ENCODE measurements around the gene MIX23. TPM values are rescaled to one million over a fixed set of nuclear protein-coding genes. Genes with fewer than 3 reads are reported as not detected.

The MIX23 gene
- total and polyA plus RNA-seq, 11 donors, result 15.1 to 73.8 (median 28.5) TPM

DNA sequence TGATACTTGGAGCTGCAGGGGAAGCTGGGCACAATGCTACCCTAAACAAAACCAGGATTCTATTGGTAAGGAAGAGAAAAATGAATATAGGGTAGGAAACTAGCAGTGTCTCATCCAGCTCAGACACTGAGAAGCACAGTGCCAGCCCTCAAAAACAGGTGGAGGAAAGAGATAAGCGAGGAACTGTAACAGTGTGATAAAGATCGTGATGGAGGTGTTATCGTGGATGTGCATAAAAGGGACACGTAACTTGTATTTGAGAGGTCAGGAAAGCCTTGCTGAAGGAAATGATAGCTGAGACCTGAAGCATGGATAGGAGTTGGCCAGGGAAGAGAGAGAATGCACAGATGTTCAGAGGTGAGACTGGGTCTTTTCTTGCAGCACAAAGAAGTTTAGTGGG is 27.4 kb downstream of the MIX23 start:
- H3K36me3 ChIP-seq, result peaks cover 0 to 34% (median 12%) of the 10 kb centered on the region in 9 donors
- H3K4me3 ChIP-seq, result no peak overlapping the region
- intact Hi-C loops (cut with DNase I), result loop anchor here in 2 of 10 donors (5.0 to 10.0 kb wide), 2 partner anchors 808 to 811 kb away; partner anchors contain the start of gene POLQ (in 2 of the 2)
- no peaks in the 10 kb centered on the region for H3K9me3 ChIP-seq
- DNase-seq, result no peak
- no peaks in the 10 kb centered on the region for H3K27me3 ChIP-seq
- H3K4me1 ChIP-seq, result peaks cover 0 to 6% (median 0%) of the 10 kb centered on the region in 12 donors
- ATAC-seq, result no peak
- 52 to 78% (median 64%) methylated on average over 4 of the region's 4 CpGs for WGBS, 4 donors
- no peak overlapping the region for H3K27ac ChIP-seq
- no peak for TF ChIP-seq POLR2A (IDR thresholded peaks at IDR 0.05)

GRCh38 chr3:122353893-122354401 is 29.1 kb downstream of the MIX23 start:
- H3K36me3 ChIP-seq, result peaks cover 0 to 20% (median 9%) of the 10 kb centered on the region in 9 donors
- TF ChIP-seq POLR2A (IDR thresholded peaks at IDR 0.05), result no peak
- TF ChIP-seq, protein P1, sequence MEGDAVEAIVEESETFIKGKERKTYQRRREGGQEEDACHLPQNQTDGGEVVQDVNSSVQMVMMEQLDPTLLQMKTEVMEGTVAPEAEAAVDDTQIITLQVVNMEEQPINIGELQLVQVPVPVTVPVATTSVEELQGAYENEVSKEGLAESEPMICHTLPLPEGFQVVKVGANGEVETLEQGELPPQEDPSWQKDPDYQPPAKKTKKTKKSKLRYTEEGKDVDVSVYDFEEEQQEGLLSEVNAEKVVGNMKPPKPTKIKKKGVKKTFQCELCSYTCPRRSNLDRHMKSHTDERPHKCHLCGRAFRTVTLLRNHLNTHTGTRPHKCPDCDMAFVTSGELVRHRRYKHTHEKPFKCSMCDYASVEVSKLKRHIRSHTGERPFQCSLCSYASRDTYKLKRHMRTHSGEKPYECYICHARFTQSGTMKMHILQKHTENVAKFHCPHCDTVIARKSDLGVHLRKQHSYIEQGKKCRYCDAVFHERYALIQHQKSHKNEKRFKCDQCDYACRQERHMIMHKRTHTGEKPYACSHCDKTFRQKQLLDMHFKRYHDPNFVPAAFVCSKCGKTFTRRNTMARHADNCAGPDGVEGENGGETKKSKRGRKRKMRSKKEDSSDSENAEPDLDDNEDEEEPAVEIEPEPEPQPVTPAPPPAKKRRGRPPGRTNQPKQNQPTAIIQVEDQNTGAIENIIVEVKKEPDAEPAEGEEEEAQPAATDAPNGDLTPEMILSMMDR (IDR thresholded peaks at IDR 0.05), result no peak
- WGBS, 4 donors, result 89 to 100% (median 92%) methylated on average over 1 of the region's 1 CpG
- H3K4me1 ChIP-seq, result peaks cover 0 to 6% (median 0%) of the 10 kb centered on the region in 12 donors
- H3K27me3 ChIP-seq, result no peaks in the 10 kb centered on the region
- no peak overlapping the region for H3K4me3 ChIP-seq
- no peak for ATAC-seq
- intact Hi-C loops (cut with DNase I), result loop anchor here in 1 of 10 donors (10.0 kb wide), 1 partner anchor 809 kb away; the partner anchor contains the start of gene POLQ
- H3K9me3 ChIP-seq, result no peaks in the 10 kb centered on the region
- DNase-seq, result no peak
- no peak overlapping the region for H3K27ac ChIP-seq

GRCh38 chr3:122353215-122353614 is 29.8 kb downstream of the MIX23 start:
- peaks cover 0 to 12% (median 3%) of the 10 kb centered on the region in 9 donors for H3K36me3 ChIP-seq
- H3K27ac ChIP-seq, result no peak overlapping the region
- no peaks in the 10 kb centered on the region for H3K9me3 ChIP-seq
- 50 to 64% (median 59%) methylated on average over 2 of the region's 2 CpGs for WGBS, 4 donors
- intact Hi-C loops (cut with DNase I), result loop anchor here in 1 of 10 donors (10.0 kb wide), 1 partner anchor 808 kb away; the partner anchor contains the start of gene POLQ
- ATAC-seq, result peak in 3 of 4 donors; percentile 28 to 61 (median 29)
- no peak for DNase-seq
- H3K4me3 ChIP-seq, result no peak overlapping the region
- H3K27me3 ChIP-seq, result no peaks in the 10 kb centered on the region
- H3K4me1 ChIP-seq, result peaks cover 0 to 6% (median 0%) of the 10 kb centered on the region in 12 donors
- TF ChIP-seq, protein P1 (IDR thresholded peaks at IDR 0.05), result no peak
- no peak for TF ChIP-seq POLR2A (IDR thresholded peaks at IDR 0.05)

DNA sequence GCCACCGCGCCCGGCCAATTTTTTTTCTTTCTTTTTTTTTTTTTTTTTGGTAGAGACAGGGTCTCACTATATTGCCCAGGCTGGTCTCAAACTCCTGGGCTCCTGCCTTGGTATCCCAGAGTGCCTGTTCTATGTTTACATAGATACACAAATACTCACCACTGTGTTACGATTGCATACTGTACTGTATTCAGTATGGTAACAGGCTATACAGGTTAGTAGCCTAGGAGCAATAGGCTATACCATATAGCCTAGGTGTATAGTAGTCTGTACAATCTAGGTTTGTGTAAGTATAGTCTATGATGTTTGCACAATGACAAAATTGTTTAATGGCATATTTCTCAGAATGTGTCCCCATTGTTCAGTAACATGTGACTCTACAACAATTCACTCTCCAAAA is 31.4 kb downstream of the MIX23 start:
- Histone ChIP-seq H3K36me3 (no peaks in the 10 kb centered on the region), H3K27me3 (no peaks in the 10 kb centered on the region), H3K27ac (no peak overlapping the region), H3K9me3 (no peaks in the 10 kb centered on the region), H3K4me3 (no peak overlapping the region), H3K4me1 (peaks cover 0 to 6% (median 0%) of the 10 kb centered on the region in 12 donors)
- WGBS, 4 donors, result 92 to 97% (median 95%) methylated on average over 4 of the region's 4 CpGs
- ATAC-seq (no peak), DNase-seq (no peak)
- intact Hi-C loops (cut with DNase I), result loop anchor here in 1 of 10 donors (10.0 kb wide), 1 partner anchor 807 kb away; the partner anchor contains the start of gene POLQ
- TF ChIP-seq POLR2A (IDR thresholded peaks at IDR 0.05), result no peak
- TF ChIP-seq, protein P1 (IDR thresholded peaks at IDR 0.05), result no peak
